ENCODE data around the gene TENM4. TPM values are rescaled to one million over a fixed set of nuclear protein-coding genes. Genes with fewer than 3 reads are reported as not detected.

The TENM4 gene
- total RNA-seq, 1 experiment from 2014 or later, result 0.39 TPM

- H3K27me3 ChIP-seq (ENCODE audit: control insufficient read depth, insufficient read depth, low read length), result no peaks in the 10 kb centered on the region
- CTCF ChIA-PET, result no interaction called here
- H3K4me1 ChIP-seq (ENCODE audit: control insufficient read depth, insufficient read depth, low read length), result no peaks in the 10 kb centered on the region
- in situ Hi-C loops (cut with HindIII; ENCODE audit: low pct_unique_long_range_greater_than_20kb, low sequenced_read_pairs), result no loop called here
- H3K27ac ChIP-seq (ENCODE audit: low read length), result no peak overlapping the region
- TF ChIP-seq CTCF (IDR thresholded peaks at IDR 0.05) (no peak), SIN3A (IDR thresholded peaks at IDR 0.05; ENCODE audit: borderline replicate concordance, insufficient read depth, low read depth, low read length) (no peak), TCF7L2 (IDR thresholded peaks at IDR 0.05; ENCODE audit: low read depth, low read length) (no peak)
- intact Hi-C loops (cut with micrococcal nuclease; ENCODE audit: unreplicated experiment), result no loop called here
- no TSS peak for BruUV-seq (replicated peaks)
- DNase-seq (ENCODE audit: low read depth, low spot score) (no peak), ATAC-seq (no peak)
- H3K36me3 ChIP-seq (ENCODE audit: control insufficient read depth, insufficient read depth, low read length), result no peaks in the 10 kb centered on the region
- POLR2A ChIA-PET, result no interaction called here
- no peaks in the 10 kb centered on the region for H3K9me3 ChIP-seq (ENCODE audit: control insufficient read depth, insufficient read depth, low read depth, low read length)
- H3K4me3 ChIP-seq (ENCODE audit: low read depth in 2 of 2, low read length in 2 of 2), result no peak overlapping the region
Observed at GRCh38 chr11:79274636-79275331, 166.0 kb downstream of the TENM4 start.

DNA sequence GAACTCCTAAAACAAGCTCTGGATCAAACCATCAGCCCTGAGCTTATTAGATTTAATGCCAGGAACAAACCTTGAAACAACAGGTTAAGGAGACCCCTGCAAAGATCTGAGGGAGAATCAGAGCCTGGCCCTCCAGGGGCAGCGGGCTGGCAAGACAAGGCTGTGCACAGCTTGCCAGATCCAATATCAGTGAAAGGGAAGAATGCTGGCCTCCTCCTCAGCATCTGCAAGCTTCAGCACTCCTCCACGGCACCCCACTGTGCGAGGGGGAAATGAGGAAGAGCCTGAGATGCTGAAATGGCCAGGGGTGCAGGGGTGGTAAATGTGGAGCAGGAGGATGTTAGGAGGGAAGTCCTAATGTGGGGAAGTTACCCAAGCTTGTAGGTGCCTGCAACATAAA is 167.0 kb downstream of the TENM4 start:
- TF ChIP-seq CTCF (IDR thresholded peaks at IDR 0.05) (no peak), TCF7L2 (IDR thresholded peaks at IDR 0.05; ENCODE audit: low read depth, low read length) (no peak), POLR2AphosphoS5 (IDR thresholded peaks at IDR 0.05; ENCODE audit: low read depth, low read length) (no peak), SIN3A (IDR thresholded peaks at IDR 0.05; ENCODE audit: borderline replicate concordance, insufficient read depth, low read depth, low read length) (no peak)
- TF ChIP-seq, protein P1, sequence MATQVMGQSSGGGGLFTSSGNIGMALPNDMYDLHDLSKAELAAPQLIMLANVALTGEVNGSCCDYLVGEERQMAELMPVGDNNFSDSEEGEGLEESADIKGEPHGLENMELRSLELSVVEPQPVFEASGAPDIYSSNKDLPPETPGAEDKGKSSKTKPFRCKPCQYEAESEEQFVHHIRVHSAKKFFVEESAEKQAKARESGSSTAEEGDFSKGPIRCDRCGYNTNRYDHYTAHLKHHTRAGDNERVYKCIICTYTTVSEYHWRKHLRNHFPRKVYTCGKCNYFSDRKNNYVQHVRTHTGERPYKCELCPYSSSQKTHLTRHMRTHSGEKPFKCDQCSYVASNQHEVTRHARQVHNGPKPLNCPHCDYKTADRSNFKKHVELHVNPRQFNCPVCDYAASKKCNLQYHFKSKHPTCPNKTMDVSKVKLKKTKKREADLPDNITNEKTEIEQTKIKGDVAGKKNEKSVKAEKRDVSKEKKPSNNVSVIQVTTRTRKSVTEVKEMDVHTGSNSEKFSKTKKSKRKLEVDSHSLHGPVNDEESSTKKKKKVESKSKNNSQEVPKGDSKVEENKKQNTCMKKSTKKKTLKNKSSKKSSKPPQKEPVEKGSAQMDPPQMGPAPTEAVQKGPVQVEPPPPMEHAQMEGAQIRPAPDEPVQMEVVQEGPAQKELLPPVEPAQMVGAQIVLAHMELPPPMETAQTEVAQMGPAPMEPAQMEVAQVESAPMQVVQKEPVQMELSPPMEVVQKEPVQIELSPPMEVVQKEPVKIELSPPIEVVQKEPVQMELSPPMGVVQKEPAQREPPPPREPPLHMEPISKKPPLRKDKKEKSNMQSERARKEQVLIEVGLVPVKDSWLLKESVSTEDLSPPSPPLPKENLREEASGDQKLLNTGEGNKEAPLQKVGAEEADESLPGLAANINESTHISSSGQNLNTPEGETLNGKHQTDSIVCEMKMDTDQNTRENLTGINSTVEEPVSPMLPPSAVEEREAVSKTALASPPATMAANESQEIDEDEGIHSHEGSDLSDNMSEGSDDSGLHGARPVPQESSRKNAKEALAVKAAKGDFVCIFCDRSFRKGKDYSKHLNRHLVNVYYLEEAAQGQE (IDR thresholded peaks at IDR 0.05; ENCODE audit: insufficient read depth in 1 of 2, low read depth in 2 of 2, low read length in 1 of 2), result no peak
- Histone ChIP-seq H3K27ac (ENCODE audit: low read length) (no peak overlapping the region), H3K4me3 (ENCODE audit: low read depth in 2 of 2, low read length in 2 of 2) (no peak overlapping the region), H3K36me3 (ENCODE audit: control insufficient read depth, insufficient read depth, low read length) (no peaks in the 10 kb centered on the region), H3K4me1 (ENCODE audit: control insufficient read depth, insufficient read depth, low read length) (no peaks in the 10 kb centered on the region), H3K27me3 (ENCODE audit: control insufficient read depth, insufficient read depth, low read length) (no peaks in the 10 kb centered on the region), H3K9me3 (ENCODE audit: control insufficient read depth, insufficient read depth, low read depth, low read length) (no peaks in the 10 kb centered on the region)
- intact Hi-C loops (cut with micrococcal nuclease; ENCODE audit: unreplicated experiment) (no loop called here), in situ Hi-C loops (cut with HindIII; ENCODE audit: low pct_unique_long_range_greater_than_20kb, low sequenced_read_pairs) (no loop called here)
- POLR2A ChIA-PET, result no interaction called here
- no TSS peak for BruUV-seq (replicated peaks)
- no peak for ATAC-seq
- no peak for DNase-seq (ENCODE audit: low read depth, low spot score)
- CTCF ChIA-PET, result no interaction called here
